DND-41 (cell line): Measurements from ENCODE around the gene ATP8A2.
"Not testable (repeated sequence)": the region's sequence is repeated elsewhere in the genome, so short reads cannot be mapped to it uniquely, and the experiment has no call there.

Source experiments
- ATAC-seq: fragments of 200-7000 bp; cut with Tn5 transposase; 3 replicates; pipeline ENCODE4 v1.9.1; 2021; ENCODE audit warnings: low read depth; ENCODE audit not compliant: insufficient read depth
- DNase-seq: peaks from one replicate; pipeline ENCODE4 v3.0.0-alpha.2; 2020
- H2AFZ ChIP-seq: 2 replicates; pipeline ENCODE4 v1.6.0; 2012; ENCODE audit warnings: low read depth, low read length
- H3K27ac ChIP-seq: 2 replicates; pipeline ENCODE4 v1.5.1; 2012; ENCODE audit warnings: low read length, inconsistent platforms
- H3K27me3 ChIP-seq: fragments of 200-600 bp; sonication (generic); 2 replicates; pipeline ENCODE4 v1.6.0; 2012; ENCODE audit warnings: low read length, mild to moderate bottlenecking, inconsistent platforms; ENCODE audit not compliant: insufficient read depth, poor library complexity
- H3K36me3 ChIP-seq: 2 replicates; pipeline ENCODE4 v1.5.1; 2012; ENCODE audit warnings: low read length, inconsistent platforms; ENCODE audit not compliant: insufficient read depth
- H3K4me1 ChIP-seq: 2 replicates; pipeline ENCODE4 v1.5.1; 2012; ENCODE audit warnings: mild to moderate bottlenecking, low read length; ENCODE audit not compliant: insufficient read depth
- H3K4me2 ChIP-seq: 2 replicates; pipeline ENCODE4 v1.6.0; 2012; ENCODE audit warnings: mild to moderate bottlenecking, moderate library complexity, low read length, inconsistent platforms; ENCODE audit not compliant: insufficient read depth
- H3K4me3 ChIP-seq, 2 experiments: fragments of 200-600 bp in 1 of 2; shearing (Covaris generic) in 1 of 2; 2 replicates each; pipeline ENCODE4 v1.5.1; 2012 to 2016; ENCODE audit warnings: inconsistent platforms in 2 of 2, low read length in 2 of 2, mild to moderate bottlenecking in 2 of 2, low read depth in 1 of 2, moderate library complexity in 1 of 2
- H3K79me2 ChIP-seq: 2 replicates; pipeline ENCODE4 v1.6.0; 2012; ENCODE audit warnings: low read length, inconsistent platforms; ENCODE audit not compliant: insufficient read depth
- H3K9ac ChIP-seq: 2 replicates; pipeline ENCODE4 v1.6.0; 2012; ENCODE audit warnings: low read depth, mild to moderate bottlenecking, inconsistent platforms, low read length, moderate library complexity
- H3K9me3 ChIP-seq: 2 replicates; pipeline ENCODE4 v1.5.1; 2012; ENCODE audit warnings: low read length, moderate library complexity, mild to moderate bottlenecking, inconsistent platforms; ENCODE audit not compliant: insufficient read depth, severe bottlenecking
- H4K20me1 ChIP-seq: 2 replicates; pipeline ENCODE4 v1.6.0; 2012; ENCODE audit warnings: low read length; ENCODE audit not compliant: insufficient read depth
- CTCF ChIP-seq: IDR thresholded peaks from 2 replicates; pipeline ENCODE4 v1.5.1; 2012; ENCODE audit warnings: borderline replicate concordance, low read length, moderate library complexity, mild to moderate bottlenecking; ENCODE audit not compliant: poor library complexity, severe bottlenecking; ENCODE audit errors: extremely low read depth
- EZH2 ChIP-seq: IDR thresholded peaks from 3 replicates; pipeline ENCODE4 v1.6.1; 2012; ENCODE audit warnings: borderline replicate concordance, low read depth, mild to moderate bottlenecking, moderate library complexity, low read length, inconsistent platforms; ENCODE audit not compliant: severe bottlenecking

The ATP8A2 gene

GRCh38 chr13:25948910-25949309 lies 577.1 kb downstream of the ATP8A2 start:
- H4K20me1 ChIP-seq = no peaks in the 10 kb centered on the region
- no peaks in the 10 kb centered on the region for H3K36me3 ChIP-seq
- H3K27me3 ChIP-seq = no peaks in the 10 kb centered on the region
- H3K9ac ChIP-seq = no peak overlapping the region
- TF ChIP-seq CTCF = no peak
- no peak for DNase-seq
- no peaks in the 10 kb centered on the region for H3K79me2 ChIP-seq
- ATAC-seq = peak; percentile 29; the same call in 1 of the 3 replicates
- H3K9me3 ChIP-seq = no peaks in the 10 kb centered on the region
- H3K27ac ChIP-seq = no peak overlapping the region
- peaks cover 18% of the 10 kb centered on the region for H3K4me1 ChIP-seq
- no peak overlapping the region for H3K4me2 ChIP-seq
- no peak overlapping the region for H3K4me3 ChIP-seq
- no peak overlapping the region for H2AFZ ChIP-seq

- H2AFZ ChIP-seq = no peak overlapping the region
- H3K4me3 ChIP-seq = no peak overlapping the region
- no peak for DNase-seq
- no peaks in the 10 kb centered on the region for H3K79me2 ChIP-seq
- no peak overlapping the region for H3K4me2 ChIP-seq
- peak; percentile 42; the same call in 2 of the 3 replicates for ATAC-seq
- H4K20me1 ChIP-seq = no peaks in the 10 kb centered on the region
- no peaks in the 10 kb centered on the region for H3K36me3 ChIP-seq
- no peak overlapping the region for H3K9ac ChIP-seq
- peaks cover 25% of the 10 kb centered on the region for H3K4me1 ChIP-seq
- no peaks in the 10 kb centered on the region for H3K9me3 ChIP-seq
- no peaks in the 10 kb centered on the region for H3K27me3 ChIP-seq
- no peak overlapping the region for H3K27ac ChIP-seq
- no peak for TF ChIP-seq EZH2
- TF ChIP-seq CTCF = no peak
Measured at GRCh38 chr13:25951831-25952230, 580.1 kb downstream of the ATP8A2 start.

GRCh38 chr13:25954080-25954479 lies 582.3 kb downstream of the ATP8A2 start:
- not testable (repeated sequence) for DNase-seq, H4K20me1 ChIP-seq, H3K27ac ChIP-seq, H3K36me3 ChIP-seq, ATAC-seq, H3K9me3 ChIP-seq, H2AFZ ChIP-seq, H3K27me3 ChIP-seq, H3K4me3 ChIP-seq, H3K4me2 ChIP-seq, H3K79me2 ChIP-seq, H3K9ac ChIP-seq
- peaks cover 35% of the 10 kb centered on the region for H3K4me1 ChIP-seq

- not testable (repeated sequence) for H3K4me3 ChIP-seq, H4K20me1 ChIP-seq, H3K4me2 ChIP-seq, H2AFZ ChIP-seq, H3K27ac ChIP-seq, H3K9ac ChIP-seq, ATAC-seq, H3K9me3 ChIP-seq, H3K79me2 ChIP-seq, H3K36me3 ChIP-seq, DNase-seq, H3K27me3 ChIP-seq
- H3K4me1 ChIP-seq = peaks cover 43% of the 10 kb centered on the region
Measured at GRCh38 chr13:25954943-25955342, 583.2 kb downstream of the ATP8A2 start.
